Lower lobe of right lung (tissue), 2 donors: ENCODE data around the gene SLC6A18. TPM values are rescaled to one million over a fixed set of nuclear protein-coding genes. Genes with fewer than 3 reads are reported as not detected.
A peak's percentile ranks its signal among the peaks of the same experiment; 100 is the strongest.

Experiments
- ATAC-seq, 2 donors: fragments of 200-7000 bp; cut with Tn5 transposase; one replicate each; pipeline ENCODE4 v1.9.1; 2020 to 2022; ENCODE audit warnings: mild to moderate bottlenecking in 2 of 2, moderate library complexity in 2 of 2
- DNase-seq: peaks from one replicate; pipeline ENCODE4 v3.0.0-alpha.2; 2020
- H3K27ac ChIP-seq: fragments of 200-600 bp; one replicate; pipeline ENCODE4 v1.8.0; 2022
- H3K27me3 ChIP-seq: fragments of 200-600 bp; one replicate; pipeline ENCODE4 v1.8.0; 2022; ENCODE audit warnings: low read depth
- H3K36me3 ChIP-seq: fragments of 200-600 bp; one replicate; pipeline ENCODE4 v1.8.0; 2022; ENCODE audit warnings: mild to moderate bottlenecking
- H3K4me1 ChIP-seq: fragments of 200-600 bp; one replicate; pipeline ENCODE4 v1.8.0; 2022
- H3K4me3 ChIP-seq: fragments of 200-600 bp; one replicate; pipeline ENCODE4 v1.8.0; 2022; ENCODE audit warnings: mild to moderate bottlenecking
- H3K9me3 ChIP-seq: fragments of 200-600 bp; one replicate; pipeline ENCODE4 v1.8.0; 2022
- intact Hi-C: fragments of 100-400 bp; cut with DNase I; formaldehyde crosslinking; loops from one replicate; pipeline ENCODE4 v1.11.0; 2022
- total RNA-seq: library from RNA; stranded (reverse); fragmentation: NEBNext Ultra II Directional; extraction: Animal tissue kit (Norgen Biotek cat#: 25700); gene quantifications from one replicate; pipeline ENCODE4 v1.2.1, GENCODE V29; 2021
- TF ChIP-seq, protein P1 (sequence below): fragments of 200-600 bp; IDR thresholded peaks from one replicate; pipeline ENCODE4 v1.8.0; 2022; ENCODE audit warnings: antibody characterized with exemption, mild to moderate bottlenecking
- donor health status: DM: no; HTN: yes; CAD: no; lungs with severe emphysema.

Gene SLC6A18
- total RNA-seq, 1 donor from 2014 or later: not detected

DNA sequence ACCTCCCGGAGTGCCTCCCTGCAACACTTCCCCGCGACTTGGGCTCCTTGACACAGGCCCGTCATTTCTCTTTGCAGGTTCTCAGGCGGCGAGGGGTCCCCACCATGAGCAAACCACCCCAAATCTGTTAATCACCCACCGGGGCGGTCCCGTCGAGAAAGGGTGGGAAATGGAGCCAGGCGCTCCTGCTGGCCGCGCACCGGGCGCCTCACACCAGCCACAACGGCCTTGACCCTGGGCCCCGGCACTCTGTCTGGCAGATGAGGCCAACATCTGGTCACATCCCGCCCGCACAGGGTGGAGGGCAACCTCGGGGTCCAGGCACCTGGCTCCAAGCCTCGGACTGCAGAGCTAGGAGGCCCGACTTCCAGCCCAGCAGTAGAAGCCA, 70.5 kb downstream of the SLC6A18 start:
- no peaks in the 10 kb centered on the region for H3K36me3 ChIP-seq
- no peaks in the 10 kb centered on the region for H3K9me3 ChIP-seq
- no peak overlapping the region for H3K27ac ChIP-seq
- intact Hi-C loops: no loop called here
- no peaks in the 10 kb centered on the region for H3K4me1 ChIP-seq
- H3K4me3 ChIP-seq: peak overlapping the region; percentile 17
- ATAC-seq (peak in 1 of 2 donors; percentile 4), DNase-seq (peak; percentile 41)
- TF ChIP-seq, protein P1, sequence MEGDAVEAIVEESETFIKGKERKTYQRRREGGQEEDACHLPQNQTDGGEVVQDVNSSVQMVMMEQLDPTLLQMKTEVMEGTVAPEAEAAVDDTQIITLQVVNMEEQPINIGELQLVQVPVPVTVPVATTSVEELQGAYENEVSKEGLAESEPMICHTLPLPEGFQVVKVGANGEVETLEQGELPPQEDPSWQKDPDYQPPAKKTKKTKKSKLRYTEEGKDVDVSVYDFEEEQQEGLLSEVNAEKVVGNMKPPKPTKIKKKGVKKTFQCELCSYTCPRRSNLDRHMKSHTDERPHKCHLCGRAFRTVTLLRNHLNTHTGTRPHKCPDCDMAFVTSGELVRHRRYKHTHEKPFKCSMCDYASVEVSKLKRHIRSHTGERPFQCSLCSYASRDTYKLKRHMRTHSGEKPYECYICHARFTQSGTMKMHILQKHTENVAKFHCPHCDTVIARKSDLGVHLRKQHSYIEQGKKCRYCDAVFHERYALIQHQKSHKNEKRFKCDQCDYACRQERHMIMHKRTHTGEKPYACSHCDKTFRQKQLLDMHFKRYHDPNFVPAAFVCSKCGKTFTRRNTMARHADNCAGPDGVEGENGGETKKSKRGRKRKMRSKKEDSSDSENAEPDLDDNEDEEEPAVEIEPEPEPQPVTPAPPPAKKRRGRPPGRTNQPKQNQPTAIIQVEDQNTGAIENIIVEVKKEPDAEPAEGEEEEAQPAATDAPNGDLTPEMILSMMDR: no peak
- H3K27me3 ChIP-seq: peaks cover 51% of the 10 kb centered on the region

Other genes with a start within 250 kb of the SLC6A18 start
- gene NKD2, start 216.6 kb upstream of the SLC6A18 start, total RNA-seq: 24.1 TPM
- 49.5 TPM for gene SLC12A7, start 113.3 kb upstream of the SLC6A18 start, total RNA-seq
- gene SLC6A19, start 23.8 kb upstream of the SLC6A18 start, total RNA-seq: not detected
- not detected for gene TERT, start 69.7 kb downstream of the SLC6A18 start, total RNA-seq
- gene CLPTM1L, start 119.7 kb downstream of the SLC6A18 start, total RNA-seq: 135 TPM
- 0.12 TPM for gene SLC6A3, start 220.1 kb downstream of the SLC6A18 start, total RNA-seq